H1 (cell line): ENCODE results near the gene GUCY2D.

Source experiments
- ATF2 ChIP-seq: IDR thresholded peaks from 2 replicates; pipeline ENCODE4 v1.6.1; 2012; ENCODE audit warnings: low read length, inconsistent platforms
- ATF3 ChIP-seq: IDR thresholded peaks from 2 replicates; pipeline ENCODE4 v1.6.1; 2011; ENCODE audit warnings: low read depth, mild to moderate bottlenecking, low read length; ENCODE audit not compliant: insufficient read depth
- CBX5 ChIP-seq: fragments of 300-800, 300-1000 bp; sonication (generic); IDR thresholded peaks from 2 replicates; pipeline ENCODE4 v1.7.1; 2016; ENCODE audit warnings: antibody characterized with exemption, low read length, low read depth
- CTCF ChIP-seq, 3 experiments: IDR thresholded peaks; 1 replicate in 2 of 3; 2 replicates in 1 of 3; pipeline versions ENCODE4 v1.5.1 to v1.6.1; 2011; ENCODE audit warnings: low read length in 3 of 3, mild to moderate bottlenecking in 3 of 3, inconsistent platforms in 2 of 3, low read depth in 1 of 3, moderate library complexity in 1 of 3; ENCODE audit not compliant: insufficient read depth in 1 of 3; ENCODE audit errors: control extremely low read depth in 1 of 3
- E2F6 ChIP-seq: IDR thresholded peaks from 2 replicates; pipeline ENCODE4 v1.6.1; 2012; ENCODE audit warnings: inconsistent platforms
- EP300 ChIP-seq, 2 experiments: IDR thresholded peaks; 1 replicate in 1 of 2; 2 replicates in 1 of 2; pipeline ENCODE4 v1.6.1; 2011 to 2012; ENCODE audit warnings: low read depth in 2 of 2, low read length in 2 of 2, mild to moderate bottlenecking in 2 of 2, borderline replicate concordance in 1 of 2, inconsistent platforms in 1 of 2, moderate library complexity in 1 of 2
- GABPA ChIP-seq: IDR thresholded peaks from 2 replicates; pipeline ENCODE4 v1.6.1; 2011; ENCODE audit warnings: mild to moderate bottlenecking, low read length, moderate library complexity, borderline replicate concordance; ENCODE audit not compliant: insufficient read depth
- HDAC2 ChIP-seq, 2 experiments: fragments of 300-600 bp in 1 of 2; sonication (generic) in 1 of 2; IDR thresholded peaks; 2 replicates each; pipeline ENCODE4 v1.6.1; 2011 to 2012; ENCODE audit warnings: low read depth in 2 of 2, low read length in 2 of 2, mild to moderate bottlenecking in 2 of 2, moderate library complexity in 2 of 2, borderline replicate concordance in 1 of 2, inconsistent platforms in 1 of 2
- HDAC6 ChIP-seq: IDR thresholded peaks from one replicate; pipeline ENCODE4 v1.7.1; 2012; ENCODE audit warnings: low read depth, mild to moderate bottlenecking, inconsistent platforms, low read length, moderate library complexity
- MAX ChIP-seq: IDR thresholded peaks from 2 replicates; pipeline ENCODE4 v1.6.1; 2012; ENCODE audit warnings: inconsistent platforms
- POLR2AphosphoS5 ChIP-seq: IDR thresholded peaks from 2 replicates; pipeline ENCODE4 v1.6.1; 2011; ENCODE audit warnings: low read depth, low read length
- RFX5 ChIP-seq: IDR thresholded peaks from 2 replicates; pipeline ENCODE4 v1.6.1; 2011; ENCODE audit warnings: low read depth, low read length, improper control_type of control experiment, borderline replicate concordance
- TAF7 ChIP-seq: optimal IDR thresholded peaks from 2 replicates; pipeline ENCODE3; 2011; ENCODE audit warnings: low read depth, mild to moderate bottlenecking, inconsistent platforms, low read length, moderate library complexity, borderline replicate concordance

- TF ChIP-seq E2F6 (no peak), CTCF (IDR thresholded peaks at IDR 0.05; ENCODE audit: control extremely low read depth in 1 of 3, insufficient read depth in 1 of 3, low read depth in 1 of 3, low read length in 3 of 3) (no peak), MAX (no peak), ATF3 (no peak), CBX5 (no peak), EP300 (IDR thresholded peaks at IDR 0.05; ENCODE audit: borderline replicate concordance in 1 of 2, low read depth in 2 of 2, low read length in 2 of 2) (no peak), POLR2AphosphoS5 (no peak), HDAC6 (no peak), RFX5 (no peak), HDAC2 (IDR thresholded peaks at IDR 0.05; ENCODE audit: borderline replicate concordance in 1 of 2, low read depth in 2 of 2, low read length in 2 of 2) (no peak), ATF2 (no peak), TAF7 (no peak), GABPA (no peak)
These were observed 44.7 kb downstream of the GUCY2D start for GRCh38 chr17:8046929-8047768.
